ENCODE measurements around the gene DONSON.
"Not testable (repeated sequence)": the region's sequence is repeated elsewhere in the genome, so short reads cannot be mapped to it uniquely, and the experiment has no call there.

The DONSON gene

DNA sequence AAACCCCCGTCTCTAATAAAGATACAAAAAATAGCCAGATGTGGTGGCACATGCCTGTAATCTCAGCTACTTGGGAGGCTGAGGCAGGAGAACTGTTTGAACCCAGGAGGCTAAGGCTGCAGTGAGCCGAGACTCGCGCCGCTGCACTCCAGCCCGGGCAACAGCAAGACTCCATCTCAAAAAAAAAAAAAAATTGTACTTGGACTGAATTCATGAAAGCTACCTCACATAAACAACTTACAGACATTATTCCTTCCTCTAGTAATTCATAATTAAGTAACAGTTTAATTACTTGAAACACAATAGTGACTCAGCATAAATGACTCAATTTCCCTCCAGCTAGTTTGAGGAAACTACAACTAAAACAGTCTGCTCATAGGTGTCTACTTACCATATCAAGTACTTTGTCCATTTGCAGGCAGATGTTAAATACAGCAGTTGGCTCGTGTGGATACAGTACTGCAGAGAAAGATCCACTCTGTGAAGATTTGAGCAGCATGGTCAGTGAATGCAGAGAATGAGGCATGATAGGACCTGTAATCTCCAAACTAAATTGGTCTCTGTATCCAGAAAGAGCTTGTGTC lies 9.4 kb downstream of the DONSON start:
- in situ Hi-C loops (cut with MboI; ENCODE audit: low sequenced_read_pairs, unreplicated experiment), result no loop called here
- no peak for DNase-seq (ENCODE audit: low spot score)
- TF ChIP-seq, protein P1, sequence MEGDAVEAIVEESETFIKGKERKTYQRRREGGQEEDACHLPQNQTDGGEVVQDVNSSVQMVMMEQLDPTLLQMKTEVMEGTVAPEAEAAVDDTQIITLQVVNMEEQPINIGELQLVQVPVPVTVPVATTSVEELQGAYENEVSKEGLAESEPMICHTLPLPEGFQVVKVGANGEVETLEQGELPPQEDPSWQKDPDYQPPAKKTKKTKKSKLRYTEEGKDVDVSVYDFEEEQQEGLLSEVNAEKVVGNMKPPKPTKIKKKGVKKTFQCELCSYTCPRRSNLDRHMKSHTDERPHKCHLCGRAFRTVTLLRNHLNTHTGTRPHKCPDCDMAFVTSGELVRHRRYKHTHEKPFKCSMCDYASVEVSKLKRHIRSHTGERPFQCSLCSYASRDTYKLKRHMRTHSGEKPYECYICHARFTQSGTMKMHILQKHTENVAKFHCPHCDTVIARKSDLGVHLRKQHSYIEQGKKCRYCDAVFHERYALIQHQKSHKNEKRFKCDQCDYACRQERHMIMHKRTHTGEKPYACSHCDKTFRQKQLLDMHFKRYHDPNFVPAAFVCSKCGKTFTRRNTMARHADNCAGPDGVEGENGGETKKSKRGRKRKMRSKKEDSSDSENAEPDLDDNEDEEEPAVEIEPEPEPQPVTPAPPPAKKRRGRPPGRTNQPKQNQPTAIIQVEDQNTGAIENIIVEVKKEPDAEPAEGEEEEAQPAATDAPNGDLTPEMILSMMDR (IDR thresholded peaks at IDR 0.05; ENCODE audit: borderline replicate concordance, control extremely low read depth, extremely low read depth, insufficient read depth, missing control alignments), result no peak

- in situ Hi-C loops (cut with MboI; ENCODE audit: low sequenced_read_pairs, unreplicated experiment), result no loop called here
- DNase-seq (ENCODE audit: low spot score), result no peak
- TF ChIP-seq, protein P1 (IDR thresholded peaks at IDR 0.05; ENCODE audit: borderline replicate concordance, control extremely low read depth, extremely low read depth, insufficient read depth, missing control alignments), result no peak
Observed at GRCh38 chr21:33578214-33578613, 10.3 kb downstream of the DONSON start.

DNA sequence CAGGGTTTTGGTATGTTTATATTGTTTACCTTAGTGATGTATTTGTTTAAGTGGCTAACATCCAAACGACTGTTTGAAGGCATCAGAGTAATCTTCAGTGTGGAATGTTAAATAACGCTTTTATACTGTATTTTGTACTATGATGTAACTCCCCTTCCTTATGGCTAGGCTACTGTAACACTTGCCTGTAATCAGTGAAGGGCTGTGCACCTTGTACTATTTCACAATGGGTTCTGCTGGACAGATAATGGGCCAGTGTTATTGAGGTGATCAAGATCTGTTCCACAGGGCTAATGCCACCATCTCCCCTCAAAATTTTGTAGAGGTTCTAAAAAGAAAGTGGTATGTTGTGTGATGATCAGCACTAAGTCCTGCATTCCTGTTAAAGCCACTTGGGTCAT lies 11.7 kb downstream of the DONSON start:
- in situ Hi-C loops (cut with MboI; ENCODE audit: low sequenced_read_pairs, unreplicated experiment); DNase-seq (ENCODE audit: low spot score): not testable (repeated sequence)

GRCh38 chr21:33572350-33572749 lies 16.1 kb downstream of the DONSON start:
- in situ Hi-C loops (cut with MboI; ENCODE audit: low sequenced_read_pairs, unreplicated experiment), result no loop called here
- TF ChIP-seq, protein P1 (IDR thresholded peaks at IDR 0.05; ENCODE audit: borderline replicate concordance, control extremely low read depth, extremely low read depth, insufficient read depth, missing control alignments), result no peak

GRCh38 chr21:33569991-33570390 lies 18.5 kb downstream of the DONSON start:
- in situ Hi-C loops (cut with MboI; ENCODE audit: low sequenced_read_pairs, unreplicated experiment), result no loop called here
- TF ChIP-seq, protein P1 (IDR thresholded peaks at IDR 0.05; ENCODE audit: borderline replicate concordance, control extremely low read depth, extremely low read depth, insufficient read depth, missing control alignments), result no peak
- DNase-seq (ENCODE audit: low spot score), result no peak

More at GRCh38 chr21:33572350-33572749, 16.1 kb downstream of the DONSON start:
- no peak for DNase-seq (ENCODE audit: low spot score)

DNA sequence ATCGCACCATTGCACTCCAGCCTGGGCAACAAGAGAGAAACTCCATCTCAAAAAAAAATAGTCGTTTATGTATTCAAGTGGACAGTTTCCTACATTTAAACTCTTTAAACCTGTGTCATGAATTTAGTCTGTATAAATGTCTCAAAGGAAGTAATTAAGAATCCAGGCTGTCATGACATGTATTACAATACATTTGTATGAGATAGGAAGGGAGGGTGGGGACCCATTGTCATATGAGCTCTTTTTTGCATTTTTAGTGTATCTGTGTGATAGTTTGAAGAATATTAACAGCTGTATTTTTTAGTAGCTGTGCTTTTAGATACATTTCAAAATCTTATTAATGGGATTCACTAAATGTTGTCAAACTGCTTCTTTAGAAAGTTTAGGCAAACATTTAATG lies 20.0 kb downstream of the DONSON start:
- DNase-seq (ENCODE audit: low spot score), result no peak
- in situ Hi-C loops (cut with MboI; ENCODE audit: low sequenced_read_pairs, unreplicated experiment), result no loop called here
- TF ChIP-seq, protein P1 (IDR thresholded peaks at IDR 0.05; ENCODE audit: borderline replicate concordance, control extremely low read depth, extremely low read depth, insufficient read depth, missing control alignments), result no peak

DNA sequence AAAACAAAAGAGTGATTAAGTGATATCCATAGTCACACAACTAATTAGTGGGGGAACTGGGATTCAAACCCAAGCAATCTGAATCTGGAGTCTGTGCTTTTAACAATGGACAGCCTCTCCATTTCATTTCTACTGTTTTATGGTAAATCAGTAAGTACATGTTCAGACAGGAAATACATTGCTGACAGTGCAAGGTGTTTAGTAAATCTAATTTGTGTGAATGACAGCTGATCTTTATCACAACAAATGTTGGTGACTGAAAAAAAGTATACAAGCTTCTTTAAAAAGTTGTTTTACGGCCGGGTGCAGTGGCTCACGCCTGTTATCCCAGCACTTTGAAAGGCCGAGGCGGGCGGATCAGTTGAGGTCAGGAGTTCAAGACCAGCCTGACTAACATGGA lies 20.6 kb downstream of the DONSON start:
- in situ Hi-C loops (cut with MboI; ENCODE audit: low sequenced_read_pairs, unreplicated experiment), result no loop called here
- TF ChIP-seq, protein P1 (IDR thresholded peaks at IDR 0.05; ENCODE audit: borderline replicate concordance, control extremely low read depth, extremely low read depth, insufficient read depth, missing control alignments), result no peak
- no peak for DNase-seq (ENCODE audit: low spot score)
